Stomach (tissue), 4 donors: ENCODE results near the gene FRMD5.

Experiments used
- EP300 ChIP-seq: sonication (generic); formaldehyde crosslinking; IDR thresholded peaks from one replicate; pipeline ENCODE4 v1.6.1; 2017; ENCODE audit warnings: antibody characterized with exemption
- TF ChIP-seq, protein P1 (sequence below), 7 experiments: fragments of 450-650 bp in 4 of 7; fragments of 200-600 bp in 3 of 7; sonication (generic) in 3 of 7; IDR thresholded peaks; one replicate each; pipeline ENCODE4 v1.5.1; 2016 to 2019; ENCODE audit warnings: antibody characterized with exemption in 7 of 7, control low read depth in 2 of 7, mild to moderate bottlenecking in 1 of 7

DNA sequence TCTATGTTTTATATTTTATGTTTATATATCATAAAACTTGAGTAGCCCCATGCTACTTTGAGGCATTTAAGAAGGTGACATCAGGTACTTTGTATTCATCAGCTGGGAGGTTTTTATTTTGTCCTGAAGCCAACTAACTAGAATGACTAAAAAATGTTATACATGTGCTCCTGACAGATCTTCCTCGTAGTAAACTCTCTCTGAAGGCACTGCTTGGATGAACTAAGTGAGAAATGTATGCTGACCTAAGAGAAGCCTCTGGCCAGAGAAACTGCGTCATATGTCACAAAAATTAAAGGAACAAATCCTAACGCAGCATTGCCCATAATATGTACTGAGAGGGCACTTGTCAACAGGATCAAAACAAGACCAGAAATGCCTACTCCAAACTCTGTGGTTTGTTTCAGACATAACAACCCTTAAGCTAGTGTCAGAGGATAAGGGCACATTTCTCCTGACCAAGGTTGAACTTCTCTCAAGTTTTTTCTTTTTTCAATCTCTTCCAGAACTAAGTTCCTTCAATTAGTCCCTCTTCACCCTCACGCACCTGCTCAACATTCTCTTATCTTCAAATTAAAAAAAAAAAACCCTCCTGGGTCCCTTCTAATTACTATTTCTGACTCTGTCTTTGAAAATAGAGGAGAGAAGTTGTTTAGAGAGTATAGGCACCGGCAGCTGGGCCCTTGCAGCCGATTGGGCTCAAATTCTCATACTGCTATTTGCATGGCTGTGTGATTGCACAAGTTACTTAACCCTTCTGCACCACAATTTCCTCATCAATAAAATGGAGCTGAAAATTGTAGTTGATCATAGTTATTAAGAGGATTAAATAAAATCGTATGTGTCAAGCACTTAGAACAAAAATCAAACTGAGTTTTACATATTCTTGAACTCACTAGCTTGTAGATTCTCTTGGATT, 159.0 kb downstream of the FRMD5 start:
- no peak for TF ChIP-seq EP300
- TF ChIP-seq, protein P1, sequence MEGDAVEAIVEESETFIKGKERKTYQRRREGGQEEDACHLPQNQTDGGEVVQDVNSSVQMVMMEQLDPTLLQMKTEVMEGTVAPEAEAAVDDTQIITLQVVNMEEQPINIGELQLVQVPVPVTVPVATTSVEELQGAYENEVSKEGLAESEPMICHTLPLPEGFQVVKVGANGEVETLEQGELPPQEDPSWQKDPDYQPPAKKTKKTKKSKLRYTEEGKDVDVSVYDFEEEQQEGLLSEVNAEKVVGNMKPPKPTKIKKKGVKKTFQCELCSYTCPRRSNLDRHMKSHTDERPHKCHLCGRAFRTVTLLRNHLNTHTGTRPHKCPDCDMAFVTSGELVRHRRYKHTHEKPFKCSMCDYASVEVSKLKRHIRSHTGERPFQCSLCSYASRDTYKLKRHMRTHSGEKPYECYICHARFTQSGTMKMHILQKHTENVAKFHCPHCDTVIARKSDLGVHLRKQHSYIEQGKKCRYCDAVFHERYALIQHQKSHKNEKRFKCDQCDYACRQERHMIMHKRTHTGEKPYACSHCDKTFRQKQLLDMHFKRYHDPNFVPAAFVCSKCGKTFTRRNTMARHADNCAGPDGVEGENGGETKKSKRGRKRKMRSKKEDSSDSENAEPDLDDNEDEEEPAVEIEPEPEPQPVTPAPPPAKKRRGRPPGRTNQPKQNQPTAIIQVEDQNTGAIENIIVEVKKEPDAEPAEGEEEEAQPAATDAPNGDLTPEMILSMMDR (IDR thresholded peaks at IDR 0.05) = no peak
